Middle frontal gyrus (tissue), 1 donor: ENCODE data around the gene C19orf18.
"Not testable (repeated sequence)": the region's sequence is repeated elsewhere in the genome, so short reads cannot be mapped to it uniquely, and the experiment has no call there.

ENCODE experiments used
- DNase-seq: peaks from one replicate; pipeline ENCODE4 v3.0.0-alpha.2; 2015; ENCODE audit warnings: low spot score; ENCODE audit errors: extremely low spot score

The C19orf18 gene

DNA sequence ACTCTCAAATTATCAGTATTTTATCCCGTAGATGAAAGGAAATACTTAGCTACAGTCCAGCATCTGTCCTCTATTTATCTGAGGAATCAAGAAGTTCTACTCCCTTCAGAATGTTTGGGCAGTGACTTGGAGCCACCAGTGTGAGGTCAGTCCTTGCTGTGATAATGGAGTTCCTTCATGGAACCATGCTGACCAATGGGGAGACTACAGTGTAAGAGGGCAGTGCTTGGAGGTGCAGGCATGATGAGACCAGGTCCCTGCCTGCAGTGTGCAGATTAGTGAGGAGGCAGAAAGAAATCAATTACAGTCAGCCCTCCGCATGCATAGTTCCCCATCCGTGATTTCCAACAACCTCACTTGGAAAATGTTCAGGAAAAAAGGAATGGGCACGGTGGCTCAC is at the start of gene C19orf18:
TSS of gene C19orf18 (minus strand) at position 101 of the 400 bp plus-strand sequence. CDS start 102 bp downstream, outside the sequence.
- DNase-seq = no peak

GRCh38 chr19:58022283-58022660 is 47.9 kb upstream of the C19orf18 start:
- DNase-seq = no peak

DNA sequence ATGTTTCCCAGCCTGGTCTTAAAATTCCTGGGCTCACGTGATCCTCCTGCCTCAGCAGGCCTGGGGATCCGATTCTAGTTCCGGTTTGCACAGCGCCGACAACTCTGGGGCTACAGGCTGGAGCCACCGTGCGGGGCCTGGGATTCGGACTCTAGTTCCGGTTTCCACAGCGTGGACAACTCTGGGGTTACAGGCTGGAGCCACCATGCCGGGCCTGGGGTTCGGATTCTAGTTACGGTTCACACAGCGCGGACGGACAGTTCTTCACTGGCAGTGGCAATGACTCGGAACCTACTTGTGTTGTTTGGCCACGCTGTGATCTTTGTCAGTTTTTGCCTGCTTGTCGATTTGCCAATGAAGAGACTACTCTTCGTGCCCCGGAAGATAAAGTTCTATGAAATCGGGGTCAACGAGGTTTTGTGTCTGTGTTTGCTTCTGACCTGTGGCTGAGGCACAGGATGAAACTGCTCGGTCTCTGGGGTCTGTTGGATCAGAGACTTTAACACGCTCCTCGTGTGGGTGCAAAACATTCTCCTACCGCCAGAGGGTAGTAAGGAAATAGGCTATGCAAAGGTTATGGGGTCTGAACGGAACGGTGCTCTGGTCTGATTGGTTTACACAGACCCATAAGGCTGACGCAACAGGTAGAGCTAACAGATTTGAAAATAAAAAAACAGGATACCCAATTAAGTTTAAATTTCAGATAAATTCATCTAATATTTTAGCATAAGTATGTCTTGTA is 47.4 kb upstream of the C19orf18 start:
- DNase-seq = peak; percentile 33

DNA sequence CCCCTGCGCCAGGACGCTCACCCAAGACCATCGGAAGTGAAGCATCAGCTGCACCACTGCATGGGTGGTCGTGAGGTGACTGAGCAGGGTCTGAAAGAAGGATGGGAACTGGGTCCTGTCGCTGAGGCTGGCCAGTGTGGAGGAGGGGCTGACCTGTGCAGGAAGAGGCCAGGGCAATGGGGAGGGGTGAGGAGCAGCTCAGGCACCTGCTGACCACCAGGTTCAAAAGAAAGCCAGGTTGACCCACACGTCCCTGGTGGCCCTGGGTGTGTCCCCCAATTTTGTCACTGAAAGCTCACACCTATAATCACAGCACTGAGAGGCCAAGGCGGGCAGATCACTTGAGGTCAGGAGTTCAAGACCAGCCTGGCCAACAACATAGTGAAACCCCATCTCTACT is 45.8 kb upstream of the C19orf18 start:
- DNase-seq = no peak

DNA sequence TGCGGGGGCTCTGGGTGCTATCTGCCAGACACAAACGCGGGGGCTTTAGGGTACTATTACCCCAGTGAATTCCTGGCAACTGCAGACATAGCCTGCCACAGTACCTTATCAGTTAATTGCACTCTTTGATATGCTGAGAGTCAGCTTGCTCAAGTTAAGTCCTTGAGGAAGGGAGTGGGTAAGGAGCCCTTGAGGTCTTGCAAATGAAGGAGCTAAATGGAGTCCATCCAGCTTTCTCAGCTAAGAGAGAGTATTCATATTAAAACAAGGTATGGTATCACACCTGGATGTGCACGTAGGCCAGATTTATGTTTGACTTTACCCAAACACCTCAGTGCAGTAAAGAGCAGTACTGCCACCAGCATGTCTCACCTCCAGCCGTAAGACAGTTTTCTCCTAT is 39.8 kb upstream of the C19orf18 start:
- no peak for DNase-seq

- no peak for DNase-seq
Measured at GRCh38 chr19:58010507-58010906, 36.2 kb upstream of the C19orf18 start.

DNA sequence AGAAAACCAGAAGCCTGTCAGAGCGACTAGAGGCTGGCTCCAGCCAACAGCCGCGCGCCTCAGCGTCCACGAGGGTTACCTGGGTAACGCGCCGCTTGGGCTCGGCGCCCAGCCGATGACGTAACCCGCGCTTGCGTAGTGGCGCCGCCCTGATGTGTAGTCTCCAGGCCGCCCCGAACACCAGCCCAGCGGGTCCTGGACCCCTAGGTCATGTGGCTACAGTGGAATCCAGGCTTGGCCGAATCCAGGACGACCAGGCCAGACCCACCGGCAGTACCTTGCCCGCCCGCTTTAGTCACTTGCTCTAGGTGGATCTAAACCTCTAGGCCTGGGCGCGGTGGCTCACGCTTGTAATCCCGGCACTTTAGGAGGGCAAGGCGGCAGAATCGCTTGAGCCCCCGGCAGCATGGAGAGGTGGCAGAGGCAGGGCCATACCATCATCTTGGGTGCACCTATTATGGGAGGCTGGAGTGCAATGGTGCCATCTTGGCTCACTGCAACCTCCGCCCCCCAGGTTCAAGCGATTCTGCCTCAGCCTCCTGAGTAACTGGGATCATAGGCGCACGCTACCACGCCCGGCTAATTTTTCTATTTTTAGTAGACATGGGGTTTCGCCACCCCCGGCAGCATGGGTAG is 35.5 kb upstream of the C19orf18 start:
- peak; percentile 91 for DNase-seq

DNA sequence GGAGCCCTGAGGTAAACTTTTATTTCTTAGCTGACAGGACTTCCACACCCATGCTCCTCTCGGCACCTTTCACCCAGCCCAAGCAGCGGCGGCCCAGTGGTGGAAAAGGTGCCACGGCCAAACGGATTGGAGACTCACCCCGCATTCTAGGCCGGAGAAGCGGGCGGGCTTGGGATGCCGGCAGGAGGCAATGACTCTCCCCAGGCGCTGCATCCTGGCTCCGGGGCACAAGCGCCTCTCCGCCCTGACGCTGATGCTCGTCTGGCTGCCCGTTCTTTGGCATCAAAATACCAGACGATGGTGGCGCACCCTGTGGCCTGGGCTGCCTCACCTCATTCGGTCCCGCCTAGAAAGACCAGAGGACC is 34.9 kb upstream of the C19orf18 start:
- no peak for DNase-seq

DNA sequence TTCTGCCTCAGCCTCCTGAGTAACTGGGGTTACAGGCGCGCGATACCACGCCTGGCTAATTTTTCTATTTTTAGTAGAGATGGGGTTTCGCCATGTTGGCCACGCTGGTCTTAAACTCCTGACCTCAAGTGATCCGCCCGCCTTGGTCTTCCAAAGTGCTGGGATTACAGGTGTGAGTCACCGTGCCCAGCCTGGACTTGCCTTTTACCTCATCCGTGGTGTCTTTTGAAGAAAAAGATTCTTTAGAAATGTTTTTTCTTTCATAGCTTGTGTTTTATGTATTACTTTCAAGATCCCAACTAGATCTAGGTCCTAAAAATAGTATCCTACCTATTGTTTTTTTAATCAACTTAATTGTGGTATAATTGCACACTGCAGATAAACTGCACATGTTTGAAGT is 34.5 kb upstream of the C19orf18 start:
- DNase-seq = not testable (repeated sequence)

DNA sequence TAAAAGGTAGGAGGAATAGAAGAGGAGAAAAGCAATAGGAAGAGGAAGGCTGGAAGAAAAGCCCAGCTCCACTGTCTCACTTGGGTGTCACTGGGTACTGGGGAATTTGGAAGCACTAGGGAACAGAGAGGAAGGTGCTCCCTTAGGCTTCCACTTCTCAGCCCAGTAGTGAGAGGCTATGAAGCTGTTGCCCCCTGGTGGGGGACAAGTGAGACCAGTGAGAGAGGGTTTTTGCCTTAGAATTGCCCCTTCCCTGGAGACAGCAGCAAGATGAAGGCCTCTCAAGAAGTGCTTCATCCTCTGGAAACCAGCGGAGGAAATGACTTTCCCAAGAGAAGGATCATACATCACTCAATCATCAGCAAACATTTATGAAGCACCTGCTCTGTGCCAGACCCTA is 33.0 kb upstream of the C19orf18 start:
- DNase-seq = no peak

DNA sequence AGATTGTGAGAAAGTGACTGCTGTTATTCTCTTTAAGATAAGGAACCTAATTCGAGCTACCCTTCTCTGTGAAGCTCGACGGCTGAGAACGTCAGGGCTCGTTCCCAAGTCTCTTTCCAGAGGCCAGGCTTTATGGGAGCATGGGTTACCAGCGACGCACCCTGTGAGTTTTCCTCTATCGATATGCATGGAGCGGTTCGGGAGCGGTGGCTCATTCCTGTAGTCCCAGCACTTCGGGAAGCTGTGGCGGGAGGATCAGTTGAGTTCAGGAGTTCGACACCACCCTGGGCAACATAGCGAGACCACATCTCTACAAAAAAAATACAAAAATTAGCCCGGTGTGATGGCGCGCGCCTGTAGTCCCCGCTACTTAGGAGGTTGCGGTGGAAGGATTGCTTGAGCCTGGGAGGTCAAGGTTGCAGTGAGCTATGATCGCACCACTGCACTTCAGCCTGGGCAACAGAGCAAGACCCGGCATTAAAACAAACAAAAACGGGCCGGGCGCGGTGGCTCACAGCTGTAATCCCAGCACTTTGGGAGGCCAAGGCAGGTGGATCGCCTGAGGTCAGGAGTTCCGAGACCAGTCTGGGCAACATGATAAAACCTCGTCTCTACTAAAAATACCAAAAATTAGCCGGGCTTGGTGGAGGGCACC is 29.0 kb upstream of the C19orf18 start:
- DNase-seq = no peak

- DNase-seq = peak; percentile 81
Measured at GRCh38 chr19:58002384-58003173, 28.2 kb upstream of the C19orf18 start, which contains the start of gene ZNF606. Gene ZNF606, minus strand, starts transcription at chr19:58002820. Its CDS starts 1,501 bp downstream, at chr19:58001319.

DNA sequence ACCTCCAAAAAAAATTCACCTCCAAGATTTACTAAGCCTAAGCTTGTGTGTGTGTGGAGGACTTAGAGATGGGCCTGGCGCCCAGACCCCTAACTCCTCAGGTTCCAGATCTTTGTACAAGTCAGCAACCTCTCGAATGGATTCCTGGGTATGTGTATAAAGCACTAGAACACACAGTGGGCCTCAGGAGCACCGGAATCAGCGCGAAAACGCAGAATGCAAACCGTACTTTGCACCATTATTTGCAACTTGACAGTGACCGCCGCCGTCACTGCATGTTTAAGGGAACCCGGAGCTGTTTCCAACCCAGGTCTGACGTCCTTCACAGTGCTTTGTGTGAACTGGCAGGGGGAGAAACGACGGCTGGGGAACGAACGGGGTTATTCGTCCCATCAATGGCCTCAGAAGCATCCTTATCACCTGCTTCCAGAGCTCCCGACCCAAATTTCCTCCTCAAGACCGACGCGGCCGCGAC is 27.6 kb upstream of the C19orf18 start:
- no peak for DNase-seq

- DNase-seq = no peak
Measured at GRCh38 chr19:58000677-58001076, 26.3 kb upstream of the C19orf18 start.

GRCh38 chr19:57992841-57993240 is 18.5 kb upstream of the C19orf18 start:
- DNase-seq = no peak

DNA sequence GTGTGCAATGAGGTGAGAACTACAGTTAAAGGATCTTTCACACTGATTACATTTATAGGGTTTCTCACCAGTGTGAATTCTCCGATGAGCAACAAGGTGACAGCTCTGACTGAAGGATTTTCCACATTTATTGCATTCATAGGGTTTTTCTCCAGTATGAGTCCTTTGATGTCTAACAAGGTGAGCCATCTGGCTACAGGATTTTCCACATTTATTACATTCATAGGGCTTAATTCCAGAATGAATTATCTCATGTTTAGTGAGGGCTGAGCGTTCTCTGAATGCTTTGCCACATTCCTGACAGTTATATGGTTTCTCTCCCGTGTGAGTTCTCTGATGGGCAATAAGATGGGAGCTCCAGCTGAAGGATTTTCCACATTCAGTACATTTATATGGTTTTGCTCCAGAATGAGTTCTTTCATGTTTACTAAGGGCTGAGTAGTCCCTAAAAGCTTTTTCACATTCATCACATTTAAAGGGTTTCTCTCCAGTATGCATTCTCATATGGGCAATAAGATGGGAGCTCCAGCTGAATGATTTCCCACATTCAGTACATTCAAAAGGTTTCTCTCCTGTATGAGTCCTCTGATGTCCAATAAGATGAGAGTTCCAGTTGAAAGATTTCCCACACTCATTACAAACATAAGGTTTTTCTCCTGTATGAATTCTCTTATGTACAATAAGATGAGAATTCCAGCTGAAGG is 4.4 kb upstream of the C19orf18 start:
- no peak for DNase-seq

DNA sequence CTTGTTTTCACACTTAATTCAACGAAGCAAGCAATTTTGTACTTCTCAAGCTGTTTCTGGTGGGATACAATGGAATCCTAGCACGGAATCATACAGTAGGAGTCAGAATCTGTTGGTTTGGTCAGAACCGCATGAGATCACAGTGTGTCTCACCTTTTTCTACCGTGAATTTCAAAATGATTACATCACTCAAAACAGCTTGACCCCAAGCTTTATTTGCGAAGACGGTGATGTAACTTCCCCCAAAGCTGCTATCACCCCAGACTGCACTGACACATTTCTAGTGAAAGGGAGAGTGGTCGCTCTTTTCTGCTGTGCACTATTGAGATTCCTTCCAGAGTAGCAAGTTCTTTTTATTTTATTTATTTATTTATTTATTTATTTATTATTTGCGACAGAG is 9.6 kb downstream of the C19orf18 start:
- no peak for DNase-seq

- DNase-seq = no peak
Measured at GRCh38 chr19:57961785-57962184, 12.5 kb downstream of the C19orf18 start.

DNA sequence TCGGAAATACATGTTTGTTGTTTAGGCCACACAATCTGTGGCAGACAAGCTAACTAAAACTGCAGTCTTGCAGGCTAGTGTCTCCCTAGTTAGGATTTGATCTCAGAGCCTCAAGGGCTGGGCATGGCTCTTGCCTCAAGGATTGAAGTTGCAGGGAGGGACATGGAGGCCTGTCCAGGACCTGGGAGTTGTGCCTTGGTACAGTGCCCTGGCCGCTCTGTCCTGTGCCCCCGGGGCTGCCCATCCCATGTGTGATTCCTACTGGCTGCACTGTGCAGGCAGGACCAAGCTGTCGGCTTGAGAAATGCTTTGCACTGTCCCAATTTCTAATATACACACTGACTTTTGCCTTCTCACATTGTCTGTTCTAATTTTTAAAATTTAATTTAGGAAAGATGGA is 19.3 kb downstream of the C19orf18 start:
- DNase-seq = no peak

DNA sequence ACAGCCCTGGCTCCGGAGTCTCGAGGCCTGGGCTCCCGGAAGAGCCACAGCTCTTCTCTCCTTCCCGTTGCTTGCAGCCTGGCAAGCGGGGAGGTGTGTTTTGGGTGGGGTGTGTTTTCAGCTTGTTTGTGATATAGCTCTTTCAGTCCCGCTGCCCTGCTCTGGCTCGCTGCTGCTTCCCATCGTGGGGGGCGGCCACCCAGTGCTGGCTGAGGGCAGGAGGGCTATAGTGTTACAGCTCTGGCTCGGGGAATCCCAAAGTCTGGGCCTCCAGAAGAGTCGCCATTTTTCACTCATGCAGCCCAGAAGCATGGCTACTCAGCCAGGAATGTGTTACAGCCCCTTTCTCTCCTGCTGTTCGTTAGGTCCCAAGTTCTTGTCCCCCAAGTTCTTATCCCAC is 24.6 kb downstream of the C19orf18 start:
- no peak for DNase-seq

- no peak for DNase-seq
Measured at GRCh38 chr19:57949296-57949695, 25.0 kb downstream of the C19orf18 start.
